GM19043 (cell line): ENCODE results near the gene ELMO1.

Source experiments
- ATAC-seq: cut with Tn5 transposase; IDR thresholded peaks from one replicate; pipeline ENCODE4 v1.9.1; 2021; ENCODE audit warnings: low read depth; ENCODE audit not compliant: unreplicated experiment

ELMO1 gene

DNA sequence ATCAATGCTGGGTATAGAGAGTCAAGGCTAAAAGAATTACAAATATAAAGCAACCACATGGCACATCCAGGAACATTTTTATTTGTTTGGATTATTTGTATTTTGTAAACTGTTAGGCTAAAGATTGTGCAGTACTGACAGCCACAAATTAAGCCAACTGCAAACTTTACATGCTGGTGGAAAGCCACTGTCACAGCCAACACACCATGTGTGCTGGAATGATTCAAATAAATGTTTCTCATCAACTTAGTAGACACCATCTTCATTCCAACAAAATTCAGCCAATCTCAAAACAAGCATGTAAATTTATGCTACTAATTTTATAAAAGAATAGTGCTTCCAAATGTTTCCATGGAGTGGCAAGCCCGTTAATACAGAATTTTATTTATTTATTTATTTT lies 211.8 kb downstream of the ELMO1 start:
- ATAC-seq: no peak

DNA sequence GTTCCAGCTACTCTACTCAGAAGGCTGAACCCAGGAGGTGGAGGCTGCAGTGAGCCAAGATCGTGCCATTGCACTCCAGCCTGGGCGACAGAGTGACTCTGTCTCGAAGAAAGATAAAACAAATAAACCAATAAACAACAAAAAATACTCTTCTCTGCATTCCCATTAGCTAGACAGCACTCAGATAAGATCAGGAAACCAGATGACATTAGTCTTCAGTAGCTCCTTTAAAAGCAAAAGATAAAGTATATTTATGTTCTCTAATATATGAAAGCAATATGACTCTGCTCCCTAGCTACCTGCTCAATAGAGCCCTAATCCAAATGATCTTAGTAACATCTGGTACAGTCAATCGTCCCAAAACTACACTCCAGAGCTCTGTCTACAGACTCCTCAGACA lies 212.9 kb downstream of the ELMO1 start:
- no peak for ATAC-seq

DNA sequence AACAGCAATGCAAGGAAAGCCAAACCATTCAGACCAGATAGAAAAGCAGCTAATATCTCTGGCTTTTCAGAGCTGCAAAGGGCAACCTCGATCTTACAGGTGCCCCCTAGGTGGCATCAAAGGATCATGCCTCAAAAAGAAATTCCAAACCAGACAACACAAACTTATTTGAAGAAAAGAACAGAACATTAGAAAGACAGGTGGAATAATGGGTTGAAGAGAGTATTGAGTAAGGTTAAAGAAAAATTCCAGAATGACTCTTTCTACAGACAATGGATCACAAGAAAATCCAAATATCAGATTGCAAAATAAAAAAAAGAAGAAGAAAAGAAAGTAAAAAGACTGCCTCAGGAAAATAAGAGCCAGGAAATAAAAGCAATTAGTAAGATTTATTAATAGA lies 213.7 kb downstream of the ELMO1 start:
- ATAC-seq: no peak

DNA sequence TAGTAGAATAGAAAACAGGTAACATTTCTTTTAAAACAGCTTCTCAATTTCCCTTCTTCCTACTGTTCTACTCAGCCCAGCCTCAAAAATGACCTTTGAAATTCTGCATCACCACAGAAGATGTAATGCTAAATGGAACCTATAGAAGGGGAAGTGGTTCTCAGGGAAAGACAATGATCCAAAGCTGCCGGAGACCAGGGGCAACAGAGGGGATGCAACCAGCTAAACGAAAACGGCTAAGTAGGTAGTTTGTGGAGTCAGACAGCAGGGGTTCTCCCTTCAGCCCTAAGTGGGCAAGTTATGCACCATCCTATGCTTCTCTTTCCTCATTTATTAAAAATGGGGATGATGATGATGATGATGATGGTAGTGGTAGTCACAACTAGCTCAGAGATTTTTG lies 214.3 kb downstream of the ELMO1 start:
- no peak for ATAC-seq

DNA sequence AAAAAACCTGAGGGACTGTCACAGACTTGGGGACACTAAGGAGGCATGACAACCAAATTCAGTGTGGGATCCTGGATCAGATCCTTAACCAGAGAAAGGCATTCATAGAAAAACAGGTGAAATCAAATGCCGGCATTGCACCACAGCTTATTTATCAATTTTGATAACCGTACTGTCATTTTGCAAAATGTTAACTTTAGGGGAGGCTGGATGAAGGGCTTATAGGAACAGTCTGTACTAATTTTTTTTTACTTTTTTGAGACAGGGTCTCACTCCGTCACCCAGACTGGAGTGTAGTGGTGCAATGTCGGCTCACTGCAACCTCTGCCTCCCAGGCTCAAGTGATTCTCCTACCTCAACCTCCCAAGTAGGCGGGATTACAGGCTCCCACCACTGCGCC lies 217.1 kb downstream of the ELMO1 start:
- no peak for ATAC-seq

DNA sequence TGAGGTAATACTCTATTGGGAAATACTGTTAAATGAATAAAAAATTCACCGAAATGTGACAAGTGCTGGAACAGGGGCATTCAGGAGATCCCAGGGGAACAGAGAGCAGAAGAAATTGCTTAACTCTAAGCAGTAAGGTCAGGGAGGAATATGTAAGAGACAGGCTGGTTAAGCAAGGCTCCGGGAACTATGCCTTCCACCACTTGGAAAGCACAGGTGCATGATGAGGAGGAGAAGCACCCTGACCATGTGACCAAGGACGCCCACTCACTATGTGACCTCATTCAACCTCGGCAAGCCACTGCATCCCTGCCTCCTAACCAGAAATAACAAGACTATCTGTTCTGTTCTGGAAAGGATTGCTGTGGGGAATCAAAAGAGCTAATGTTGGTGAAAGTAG lies 218.4 kb downstream of the ELMO1 start:
- no peak for ATAC-seq

DNA sequence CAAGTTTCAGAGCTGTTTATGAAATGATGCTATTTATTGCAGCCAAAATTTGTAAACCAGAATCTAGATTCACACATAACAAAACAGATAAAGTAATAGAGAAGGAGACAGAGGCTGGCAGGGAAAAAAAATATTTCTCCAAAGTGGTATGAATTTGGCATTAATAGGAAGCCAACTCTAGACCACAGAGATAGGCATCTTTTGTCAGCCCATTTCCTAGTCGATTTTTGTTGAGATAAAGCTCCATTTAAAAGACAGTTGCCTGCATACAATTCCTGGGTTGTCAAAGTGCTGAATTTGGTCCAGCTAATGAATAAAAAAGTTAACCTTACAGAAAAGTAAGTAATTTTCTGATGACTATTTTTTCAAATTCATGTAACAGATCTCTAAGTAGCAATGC lies 219.3 kb downstream of the ELMO1 start:
- no peak for ATAC-seq

DNA sequence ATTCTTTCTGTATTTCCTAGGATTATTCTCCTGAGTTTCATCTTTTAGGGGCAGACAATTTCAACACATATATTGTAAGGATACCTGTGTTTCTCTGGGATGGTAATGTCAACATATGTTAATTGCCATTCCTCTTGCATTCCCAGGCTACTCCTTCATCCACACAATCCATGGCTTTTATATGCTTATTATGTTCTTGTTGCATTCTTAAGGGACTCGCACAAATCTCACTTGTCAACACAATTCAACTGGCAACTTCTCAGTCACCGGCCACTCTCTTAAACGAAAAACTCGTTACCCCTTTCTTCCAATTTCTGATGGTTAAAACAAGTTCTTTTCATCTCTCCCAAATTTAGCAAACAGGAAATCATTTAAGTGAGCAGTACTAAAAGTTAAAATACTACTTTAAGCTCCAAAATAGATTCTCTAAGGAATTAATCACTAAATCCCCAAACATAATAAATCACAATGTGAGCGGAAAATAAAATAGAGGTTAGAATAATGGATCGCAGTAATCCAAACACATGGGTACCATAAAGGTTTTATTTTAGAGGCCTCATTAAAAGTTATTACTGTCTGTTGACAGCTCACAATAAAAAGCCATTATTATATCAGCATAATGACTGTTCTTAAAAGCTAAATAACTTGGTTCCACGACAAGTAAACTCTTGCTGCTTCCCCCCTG lies 223.2 kb downstream of the ELMO1 start:
- no peak for ATAC-seq

DNA sequence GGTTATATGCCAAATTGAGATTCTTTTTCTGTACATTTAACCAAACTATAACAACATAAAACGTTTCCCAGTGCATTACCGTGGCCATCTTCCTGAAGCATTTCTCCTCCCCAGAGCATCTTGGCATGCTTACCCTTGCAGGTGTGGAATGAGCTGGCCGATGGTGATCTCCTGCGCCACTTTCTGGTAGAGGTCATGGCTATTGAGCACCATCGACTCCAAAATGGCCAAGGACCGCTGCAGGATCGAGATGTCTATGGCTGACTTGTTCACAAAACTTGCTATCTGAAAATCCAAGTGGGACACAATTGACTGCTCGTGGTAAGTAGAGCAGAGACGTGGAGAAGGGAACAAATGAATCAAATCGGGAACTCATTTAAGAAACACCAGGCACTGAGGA lies 223.9 kb downstream of the ELMO1 start:
- ATAC-seq: no peak

DNA sequence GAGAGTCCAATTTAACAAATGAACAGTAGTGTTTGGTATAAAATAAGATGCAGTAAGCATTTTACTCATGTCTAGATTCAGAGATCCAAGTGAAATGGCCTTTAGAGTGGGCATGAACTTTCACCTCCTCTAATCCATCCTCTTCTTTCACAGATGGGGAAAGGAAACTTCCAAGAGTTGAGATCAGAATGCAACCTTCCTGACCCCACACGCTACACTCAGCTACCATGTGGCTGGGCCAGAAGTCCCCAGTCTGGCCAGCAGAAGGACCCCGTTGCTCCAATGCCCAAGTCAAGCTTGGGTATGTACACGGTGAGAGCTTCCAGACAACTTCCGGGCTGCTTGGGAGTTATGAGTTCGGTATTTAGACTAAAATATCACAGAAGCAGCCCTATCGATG lies 228.0 kb downstream of the ELMO1 start:
- ATAC-seq: no peak

DNA sequence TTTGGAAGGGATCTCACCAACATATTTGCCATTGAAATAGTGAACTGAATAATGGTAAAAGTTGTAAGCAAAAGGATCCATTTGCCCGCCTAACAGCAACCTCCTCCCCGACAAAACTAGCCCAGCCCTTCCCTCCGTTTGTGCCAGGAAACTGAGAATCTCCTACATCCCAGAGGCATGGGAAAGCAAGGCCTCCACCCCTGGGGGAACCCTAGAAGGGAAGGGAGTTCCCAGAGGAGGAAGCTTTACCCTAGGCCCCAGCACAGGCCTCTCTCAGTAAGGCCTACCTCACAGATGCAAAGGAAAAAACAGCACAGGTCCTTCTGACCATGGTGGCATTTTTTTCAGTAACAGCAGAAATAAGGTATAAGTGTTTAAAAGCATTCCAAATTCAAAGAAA lies 229.7 kb downstream of the ELMO1 start:
- ATAC-seq: no peak

DNA sequence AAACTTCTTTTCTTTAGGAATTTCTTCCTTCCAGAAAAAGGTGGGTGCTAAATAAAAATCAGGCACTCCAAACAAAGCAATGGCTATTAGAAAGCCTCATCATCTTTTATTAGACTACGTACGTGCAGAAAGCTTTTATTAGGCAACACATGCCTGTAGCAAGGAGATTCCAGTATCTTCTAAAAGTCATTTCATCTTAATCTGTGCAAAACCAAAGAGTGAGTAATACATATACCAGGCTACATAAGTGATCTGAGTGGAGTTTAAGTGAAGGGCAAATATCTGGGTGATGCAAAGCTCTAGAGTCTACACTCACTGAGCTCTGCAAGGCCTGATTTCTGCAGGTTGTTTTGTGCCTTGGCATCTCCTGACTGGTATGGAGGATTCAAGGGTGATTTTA lies 231.7 kb downstream of the ELMO1 start:
- ATAC-seq: no peak

DNA sequence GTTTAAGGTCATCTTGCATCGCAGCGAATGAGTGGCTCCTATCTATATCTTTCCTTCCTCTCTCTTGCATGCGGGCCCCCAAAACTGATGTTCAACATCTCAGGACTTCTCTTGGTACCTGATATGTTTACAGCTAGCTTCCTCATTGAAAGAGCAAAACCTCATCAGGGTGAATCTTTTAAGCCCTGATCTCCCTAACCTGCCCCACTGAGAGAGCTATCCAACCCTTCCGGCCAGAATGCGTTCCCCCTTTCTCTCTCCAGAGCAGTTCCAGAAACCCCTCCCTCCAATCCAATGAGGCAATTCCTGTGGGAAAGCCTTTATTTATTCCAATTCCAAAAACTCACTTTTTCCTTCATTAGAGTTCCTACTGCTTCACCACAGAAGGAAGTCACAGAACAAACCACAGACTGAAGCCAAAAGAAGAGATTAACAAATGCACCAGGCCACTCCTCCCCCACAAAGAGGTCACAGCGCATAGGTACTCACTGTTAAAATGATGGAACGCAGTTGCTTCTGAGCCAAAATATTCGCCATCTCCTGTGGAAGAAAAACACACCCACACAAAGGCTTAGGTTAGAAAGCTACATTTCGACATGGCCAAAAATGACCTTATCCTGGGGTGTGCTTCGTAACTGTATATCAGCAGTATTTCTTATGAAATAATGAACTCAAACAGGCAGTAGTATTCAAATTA lies 232.4 kb downstream of the ELMO1 start:
- no peak for ATAC-seq

DNA sequence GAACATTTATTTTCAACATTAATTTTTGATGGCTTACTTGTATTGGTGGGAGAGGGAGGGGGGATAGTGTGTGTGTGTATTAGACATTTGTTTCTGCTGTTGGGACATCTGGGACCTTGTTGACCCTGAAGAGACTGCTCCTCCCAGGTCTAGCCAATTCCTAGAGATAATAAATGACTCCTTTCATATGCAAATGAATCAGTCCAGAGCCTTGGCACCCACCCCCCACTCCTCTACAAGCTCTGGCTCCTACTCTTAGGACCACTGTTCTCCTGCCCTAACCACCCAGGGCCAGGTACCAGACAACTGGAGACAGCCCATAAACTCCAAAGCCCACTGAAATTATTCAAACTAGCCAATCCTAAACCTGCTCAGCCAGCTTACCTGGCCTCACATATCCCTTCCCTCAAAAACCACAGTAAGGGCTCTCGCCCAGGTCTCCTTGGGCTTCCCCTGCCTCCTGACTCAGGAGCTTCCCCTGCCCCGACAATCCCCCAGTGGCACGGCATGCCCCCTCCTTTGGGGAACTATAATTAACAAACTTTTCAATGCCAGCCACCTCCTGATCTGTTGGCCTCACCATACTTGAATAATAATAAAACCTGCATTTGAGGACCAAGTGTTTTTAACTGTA lies 233.3 kb downstream of the ELMO1 start:
- ATAC-seq: no peak

DNA sequence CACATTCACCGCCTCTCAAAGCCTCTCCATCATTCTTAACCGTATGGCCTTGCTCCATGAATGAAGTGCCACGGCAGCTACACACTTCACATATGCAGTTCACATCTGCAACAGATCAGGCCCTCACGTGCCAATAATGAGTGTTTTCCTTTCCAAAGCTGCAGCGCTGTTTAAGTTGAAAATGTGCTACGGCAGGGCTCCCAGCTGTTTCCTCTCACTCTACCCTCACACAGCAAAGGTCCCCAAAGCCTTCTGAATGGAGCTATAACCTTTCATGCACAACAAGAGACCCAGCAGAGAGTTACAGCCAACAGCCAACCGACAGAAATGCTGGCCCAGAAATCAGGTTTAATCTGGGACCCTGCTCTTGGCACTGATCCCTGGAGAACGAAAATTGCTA lies 236.1 kb downstream of the ELMO1 start:
- no peak for ATAC-seq

DNA sequence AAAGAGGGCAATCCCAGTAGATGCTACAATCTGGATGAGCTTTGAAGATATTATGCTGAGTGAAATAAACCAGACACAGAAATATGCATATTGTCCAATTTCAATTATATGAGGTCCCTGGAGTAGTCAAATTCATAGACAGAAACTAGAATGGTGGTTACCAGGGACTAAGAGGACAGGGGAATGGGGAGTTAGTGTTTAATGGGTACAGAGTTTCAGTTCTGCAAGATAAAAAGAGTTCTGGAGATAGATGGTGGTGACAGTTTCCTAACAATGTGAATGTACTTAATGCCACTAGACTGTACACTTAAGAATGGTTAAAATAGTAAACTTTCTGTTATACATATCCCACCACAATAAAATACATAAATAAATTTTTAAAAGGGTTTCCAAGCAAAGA lies 236.6 kb downstream of the ELMO1 start:
- ATAC-seq: no peak

DNA sequence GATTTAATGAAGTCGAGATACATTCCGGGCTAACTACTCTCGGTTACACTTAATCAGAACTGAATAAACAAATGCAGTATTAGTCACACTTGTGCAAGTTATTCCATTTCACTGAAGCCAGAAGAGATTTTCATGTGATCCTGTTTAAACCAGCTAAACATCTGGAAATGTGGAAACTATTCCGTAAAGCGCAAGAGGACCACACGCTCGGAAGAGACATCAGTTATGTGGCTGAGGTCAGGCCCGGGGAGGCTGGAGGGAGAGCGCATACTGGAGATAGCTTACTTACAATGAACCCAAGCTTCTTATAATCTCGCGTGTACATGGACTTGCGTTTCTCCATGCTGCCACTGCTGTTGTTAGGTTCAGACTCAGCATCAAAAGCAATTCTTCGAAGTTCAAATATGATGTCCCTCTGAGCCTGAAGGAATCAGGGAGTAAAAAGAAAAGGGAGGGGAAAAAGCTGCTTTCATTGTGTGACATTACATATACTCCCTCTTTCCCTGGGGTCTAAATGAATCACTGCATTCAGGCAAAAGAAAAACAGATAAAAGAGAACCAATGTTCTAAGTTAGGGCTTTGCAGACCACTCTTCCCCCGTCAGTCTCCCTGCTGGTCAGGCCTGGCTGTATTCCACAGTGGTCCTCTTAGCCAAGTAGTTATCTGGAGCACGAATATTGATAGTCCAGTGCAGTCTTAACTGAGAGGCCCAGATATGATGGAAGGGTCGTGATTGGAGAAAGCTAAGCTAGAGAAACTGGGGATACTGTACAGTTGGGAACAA lies 237.4 kb downstream of the ELMO1 start:
- ATAC-seq: no peak

DNA sequence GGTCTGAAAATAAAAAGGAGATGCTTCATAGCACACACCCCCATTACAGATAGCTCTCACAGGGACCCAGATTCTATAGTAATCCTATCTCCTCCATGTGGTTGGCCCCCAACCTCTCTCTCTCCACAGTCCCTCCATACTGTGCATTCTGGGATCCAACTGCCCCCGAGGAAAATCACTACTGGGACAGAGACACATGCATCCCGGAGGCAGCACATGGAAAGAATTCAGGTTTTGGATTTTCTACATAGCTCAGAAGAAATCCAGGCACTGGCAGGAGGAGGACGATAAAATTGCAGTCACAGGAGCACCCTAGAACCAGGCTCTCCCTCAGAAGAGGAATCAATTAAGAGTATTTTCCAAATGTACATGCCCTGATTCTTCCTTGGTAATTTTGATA lies 239.5 kb downstream of the ELMO1 start:
- no peak for ATAC-seq

DNA sequence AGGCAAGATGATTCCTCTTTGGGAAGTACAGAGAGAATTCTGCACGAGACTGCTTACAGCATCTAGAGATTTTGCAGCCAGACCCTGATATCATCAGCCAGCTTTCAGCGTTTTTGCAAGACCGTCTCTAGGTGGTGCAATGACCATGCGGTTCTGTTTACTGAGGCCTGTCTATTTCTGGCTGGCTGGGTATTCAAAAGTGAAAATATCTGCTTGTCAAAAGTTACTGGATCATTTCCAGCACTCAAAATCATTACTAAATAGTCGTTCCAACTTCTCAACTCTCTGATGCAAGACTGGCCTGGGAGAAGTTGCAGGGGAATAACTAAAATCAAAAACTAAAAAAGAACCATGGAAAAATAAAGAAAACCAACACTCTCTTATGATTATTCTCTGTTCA lies 240.1 kb downstream of the ELMO1 start:
- ATAC-seq: peak; percentile 72

DNA sequence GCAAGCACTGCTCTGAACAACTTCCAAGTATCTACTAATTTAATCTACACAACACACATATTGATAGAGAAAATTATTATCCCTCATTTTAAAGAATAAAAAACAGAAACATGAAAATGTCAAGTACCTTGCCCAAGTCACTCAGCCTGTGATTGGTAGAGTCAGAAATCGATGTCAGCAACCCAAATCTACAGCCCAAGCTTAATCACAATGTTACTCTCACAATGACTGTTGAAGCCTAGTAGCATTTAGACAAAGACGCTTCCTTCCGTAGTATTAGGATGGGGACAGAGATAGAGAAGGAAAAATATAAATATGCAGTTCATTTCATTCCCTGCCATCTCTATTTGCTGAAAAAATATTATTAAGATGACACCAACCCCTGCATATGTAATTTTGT lies 242.5 kb downstream of the ELMO1 start:
- no peak for ATAC-seq

DNA sequence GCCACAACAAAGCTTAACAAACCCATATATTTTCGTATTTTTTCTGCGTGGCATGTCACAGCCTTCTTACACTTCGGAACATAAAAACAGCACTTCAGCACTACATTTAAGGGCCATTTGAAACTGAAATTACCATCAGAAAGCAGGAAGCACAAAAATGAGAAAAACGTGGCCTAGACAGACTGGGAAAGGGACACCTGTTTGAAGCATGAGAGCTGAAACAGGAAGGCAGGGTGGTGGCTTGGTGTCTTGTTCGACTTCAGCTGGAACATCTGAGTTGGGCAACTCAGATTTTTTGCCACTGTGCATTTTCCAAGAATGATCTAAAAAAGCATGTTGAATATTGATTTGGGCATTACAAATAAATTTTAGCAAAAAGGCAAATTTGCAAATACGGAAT lies 243.2 kb downstream of the ELMO1 start:
- no peak for ATAC-seq

DNA sequence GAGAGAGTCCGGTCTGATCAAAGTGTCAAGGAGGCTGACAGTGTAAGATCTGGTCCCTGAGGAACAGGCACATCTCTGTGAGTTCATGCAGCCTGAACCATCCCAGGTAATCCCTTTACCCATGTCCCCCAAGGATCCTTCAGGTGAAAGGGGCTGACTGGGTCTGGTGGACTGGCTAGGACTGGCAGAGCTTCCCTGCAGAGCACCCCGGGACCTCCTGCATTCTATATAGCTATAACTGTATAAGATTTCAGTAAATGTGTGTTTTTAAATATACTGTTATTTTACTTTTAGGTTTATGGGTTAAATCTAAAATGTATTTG lies 246.8 kb downstream of the ELMO1 start:
- ATAC-seq: no peak
